GM03348 (cell line): Measurements from ENCODE around the gene PRKCE.

Experiments used
- DNase-seq: peaks from one replicate; pipeline ENCODE4 v3.0.0; 2012; ENCODE audit warnings: low spot score

The PRKCE gene

DNA sequence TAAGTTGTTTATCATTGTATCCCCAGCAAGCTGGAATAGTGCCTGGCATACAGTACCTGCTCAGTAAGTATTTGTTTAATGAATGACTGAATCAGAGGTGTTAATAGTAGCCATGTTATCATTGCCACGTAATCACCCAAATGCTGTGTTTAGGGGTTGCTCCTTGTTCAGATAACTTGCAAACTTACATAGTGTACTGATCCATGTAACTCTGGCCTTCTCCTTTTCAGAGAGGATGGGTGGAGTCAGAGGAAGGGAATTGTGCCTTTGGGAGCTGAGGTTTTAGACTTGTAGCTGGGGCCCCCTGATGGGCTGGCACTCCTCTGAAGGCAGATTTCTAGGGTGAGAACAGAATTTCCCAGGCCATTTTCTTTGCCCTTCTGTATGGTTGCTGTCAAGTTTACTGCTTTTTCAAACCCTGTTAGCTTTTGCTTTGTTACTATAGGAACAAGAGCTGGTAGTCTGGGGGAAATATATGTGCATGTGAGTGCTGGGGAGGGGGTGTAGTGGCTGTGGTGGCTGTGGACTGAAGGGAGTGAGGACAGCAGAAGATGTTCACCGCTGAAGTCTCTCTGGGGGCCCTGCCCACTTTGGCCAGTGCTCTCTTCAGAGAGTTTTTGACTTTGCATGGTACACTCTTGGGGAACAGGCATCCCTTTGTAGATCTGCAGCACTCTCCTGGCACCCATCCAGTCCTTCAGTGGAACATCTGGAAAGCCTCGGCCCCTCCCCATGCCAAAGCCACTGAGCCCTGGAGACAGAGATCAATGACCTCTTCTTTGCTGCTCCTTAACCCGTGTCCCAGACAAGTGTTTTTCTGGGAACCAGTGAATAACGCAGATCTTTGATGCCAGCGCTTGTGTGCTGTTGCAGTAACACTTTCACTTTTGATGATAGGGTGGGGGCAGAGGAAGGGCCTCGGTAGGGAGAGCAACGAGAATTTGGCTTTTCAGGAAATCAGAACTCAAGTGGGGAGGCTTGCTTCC is 209.0 kb downstream of the PRKCE start:
- DNase-seq = peak; percentile 54

DNA sequence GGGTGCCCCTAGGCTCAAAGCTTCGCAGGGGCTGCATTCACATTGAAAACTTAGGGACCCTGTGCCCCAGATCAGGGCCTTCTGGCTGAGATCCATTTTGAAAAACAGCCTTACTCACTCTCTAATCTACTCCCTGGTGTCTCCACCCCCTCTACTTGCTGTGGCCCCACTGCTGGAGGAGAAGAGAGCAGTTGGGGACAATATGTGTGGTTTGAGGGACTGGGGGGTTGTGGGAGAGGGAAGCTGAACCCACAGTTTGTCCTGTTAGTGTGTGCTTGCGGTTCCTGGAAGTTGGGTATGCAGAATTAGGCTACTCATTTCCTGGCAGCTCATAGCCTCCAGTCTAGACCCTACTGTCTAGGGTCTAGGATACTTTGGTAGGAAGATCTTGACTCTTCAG is 211.4 kb downstream of the PRKCE start:
- DNase-seq = no peak

DNA sequence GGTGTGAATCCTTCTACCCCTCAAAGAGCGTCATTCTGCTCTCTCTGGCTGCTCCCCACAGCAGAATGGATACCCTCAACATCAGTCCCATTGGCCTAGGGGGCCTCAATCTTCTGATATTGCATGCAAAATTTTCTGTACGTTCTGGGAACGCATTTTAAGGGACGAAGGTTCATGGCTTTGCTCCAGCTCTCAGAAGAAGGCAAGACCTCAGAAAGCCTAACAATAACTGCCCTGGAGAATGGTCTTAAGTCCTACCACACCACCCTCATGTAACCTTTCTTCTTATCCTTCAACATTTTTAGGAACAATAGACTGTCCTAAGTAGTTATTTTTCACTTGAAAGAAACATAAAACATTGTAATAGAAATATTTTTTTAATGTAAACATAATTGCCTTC is 212.6 kb downstream of the PRKCE start:
- no peak for DNase-seq

DNA sequence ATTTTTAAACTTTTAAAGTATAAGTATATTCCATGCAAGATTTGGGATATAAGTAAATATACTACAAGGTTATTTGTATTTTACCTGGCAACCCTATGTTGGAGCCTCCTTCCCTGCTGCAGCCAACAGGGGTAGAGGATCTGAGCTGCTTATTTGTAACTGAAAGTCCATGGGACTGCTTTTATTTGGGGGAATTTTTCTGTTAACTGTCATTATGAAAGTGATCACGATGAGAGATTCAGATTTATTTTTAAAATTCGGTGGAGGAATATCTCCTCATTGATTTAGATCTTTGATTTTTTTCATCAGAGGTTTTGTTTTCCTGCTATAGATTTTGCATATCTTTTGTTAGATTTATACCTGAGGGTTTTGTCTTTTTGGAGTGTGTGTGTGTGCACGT is 215.9 kb downstream of the PRKCE start:
- no peak for DNase-seq

DNA sequence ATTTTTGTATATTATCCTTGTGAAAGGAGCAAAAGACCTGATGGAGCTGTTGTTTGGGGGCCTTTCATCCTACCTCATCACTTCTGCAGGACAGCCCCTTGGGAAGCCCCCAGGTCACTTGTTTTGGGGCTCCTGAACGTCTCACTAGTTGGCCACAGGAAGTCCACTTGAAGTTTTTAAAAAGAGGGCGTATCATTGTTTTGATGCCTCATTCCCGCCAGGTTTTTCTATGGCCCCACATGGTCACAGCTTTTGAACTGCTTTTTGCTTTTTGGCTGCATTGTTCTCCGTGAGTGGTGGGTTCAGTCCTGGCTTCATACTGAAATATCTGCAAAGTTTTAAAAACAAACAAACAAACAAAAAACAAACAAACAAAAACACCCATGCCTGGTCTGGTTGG is 216.3 kb downstream of the PRKCE start:
- no peak for DNase-seq

DNA sequence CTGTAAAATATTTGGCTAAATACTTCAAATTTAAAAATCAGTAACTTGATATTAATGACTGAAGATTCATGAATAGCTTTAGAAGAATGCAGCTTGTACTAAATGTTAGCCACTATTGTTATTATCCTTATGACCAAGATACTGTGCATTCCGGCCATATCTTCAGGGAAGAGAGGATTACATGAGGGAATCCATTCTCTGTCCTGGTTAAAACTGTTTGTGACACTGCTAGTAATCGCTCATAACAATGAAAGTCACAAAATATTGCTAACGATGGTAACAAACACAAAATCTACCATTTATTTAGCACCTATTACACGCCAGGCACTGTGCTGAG is 217.7 kb downstream of the PRKCE start:
- DNase-seq = peak; percentile 76

DNA sequence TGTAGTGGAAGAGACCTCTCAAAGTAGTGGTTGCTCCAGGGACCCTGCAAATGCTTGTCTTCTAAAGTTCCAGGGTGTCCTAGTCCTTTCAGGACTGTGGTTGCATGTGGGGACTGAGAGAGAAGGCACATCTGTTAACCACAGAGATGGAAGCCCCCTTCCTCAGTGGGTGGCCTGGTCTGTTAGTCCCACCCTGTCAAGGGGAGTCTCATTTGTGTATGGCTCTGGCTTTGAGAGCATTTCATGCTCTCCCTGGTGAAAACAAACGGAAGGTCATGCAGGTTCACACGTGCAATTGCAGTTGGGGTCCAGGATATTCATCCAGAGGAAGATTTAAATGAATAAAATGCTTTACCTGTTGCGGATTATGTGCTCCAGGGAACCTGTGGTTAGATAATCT is 219.6 kb downstream of the PRKCE start:
- no peak for DNase-seq

DNA sequence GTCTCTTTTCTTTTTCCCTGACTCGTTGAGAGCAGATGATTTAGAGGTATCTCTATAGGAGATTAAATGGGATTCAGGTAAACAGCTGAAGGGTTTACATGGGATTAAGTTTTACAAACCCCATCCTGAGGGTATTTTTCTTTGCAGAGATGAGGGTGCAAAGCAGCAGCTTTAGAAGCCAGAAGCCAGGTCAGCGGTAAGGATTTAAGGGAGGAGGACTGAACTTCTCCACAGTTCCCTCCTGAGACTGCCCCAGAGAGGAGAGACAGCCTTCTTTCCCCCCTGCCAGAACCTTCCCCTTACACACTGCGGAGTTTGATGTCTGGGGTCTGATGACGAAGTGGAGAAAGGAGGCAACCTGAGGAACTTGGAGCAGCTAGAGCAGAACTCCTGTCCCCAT is 220.1 kb downstream of the PRKCE start:
- no peak for DNase-seq

DNA sequence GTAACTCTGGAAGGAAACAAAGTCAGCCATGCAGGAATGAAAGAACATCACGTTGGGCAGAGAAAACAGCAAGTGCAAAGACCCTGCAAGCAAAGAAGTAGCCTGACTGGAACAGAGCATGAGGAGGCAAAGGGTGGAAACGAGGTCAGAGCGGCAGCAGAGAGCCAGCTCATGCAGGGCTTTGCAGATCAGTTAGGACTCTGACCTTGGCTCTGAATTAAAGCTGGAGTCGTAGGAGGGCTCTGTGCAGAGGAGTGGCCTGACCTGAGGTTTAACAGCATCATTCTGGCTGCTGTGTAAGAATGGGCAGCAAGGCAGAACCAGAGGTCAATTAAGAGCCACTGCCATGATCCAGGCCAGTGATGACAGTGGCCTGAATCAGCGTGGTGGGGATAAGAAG is 220.7 kb downstream of the PRKCE start:
- no peak for DNase-seq

DNA sequence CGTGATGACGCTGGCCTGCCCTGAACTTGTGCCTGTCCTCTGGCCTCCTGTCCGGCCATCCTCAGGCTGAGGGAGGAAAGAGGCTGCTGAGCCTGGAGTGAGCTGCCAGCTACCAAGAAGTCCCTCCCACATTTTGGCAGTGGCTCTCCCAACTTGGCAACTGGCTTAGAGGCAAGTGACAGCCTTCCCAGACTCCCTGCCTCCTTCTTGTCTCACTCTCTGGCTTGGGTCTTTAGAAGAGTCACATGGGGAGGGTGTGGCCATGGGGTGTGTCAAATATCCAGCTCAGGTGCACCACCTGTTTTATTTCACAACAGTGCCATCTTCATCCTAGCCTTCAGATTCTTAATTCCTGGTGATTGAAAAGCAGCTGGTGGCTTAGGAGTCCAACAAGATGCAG is 222.9 kb downstream of the PRKCE start:
- DNase-seq = no peak

DNA sequence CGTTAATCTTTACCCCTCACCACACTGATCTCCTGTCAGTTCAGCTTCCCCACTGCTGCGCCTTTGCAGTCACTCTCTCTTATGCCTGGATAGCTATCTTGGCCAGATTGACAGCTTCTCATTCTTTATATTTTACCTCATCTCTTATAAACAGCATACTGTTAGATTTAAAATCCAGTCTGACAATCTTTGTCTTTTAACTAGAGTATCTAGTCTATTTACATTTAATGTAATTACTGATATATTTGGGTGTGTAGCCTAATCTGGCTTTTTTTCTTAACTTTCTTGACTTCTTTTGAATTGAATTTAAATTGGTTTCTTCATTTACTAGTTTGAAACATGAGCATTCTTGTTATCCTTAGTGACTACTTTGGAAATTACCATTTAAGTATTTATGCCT is 225.1 kb downstream of the PRKCE start:
- no peak for DNase-seq

DNA sequence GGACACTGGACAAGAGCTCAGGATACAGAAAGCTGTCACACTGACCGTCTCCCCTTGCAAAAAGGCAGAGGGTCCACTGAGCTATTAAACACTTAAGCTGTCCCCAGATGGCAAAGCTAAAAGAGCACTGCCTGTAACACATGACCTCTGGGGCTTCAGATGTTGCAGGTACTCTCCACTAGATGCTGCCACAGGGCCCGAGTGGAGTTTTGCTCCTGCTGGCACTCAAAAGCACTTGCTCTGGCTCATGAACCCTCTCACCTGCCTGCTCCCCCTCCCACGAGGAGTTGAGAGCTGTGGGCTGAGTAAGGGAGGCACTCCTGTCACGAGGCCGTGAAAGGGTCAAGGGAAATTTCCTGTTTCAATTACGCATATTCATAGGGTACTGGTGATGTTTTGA is 227.9 kb downstream of the PRKCE start:
- DNase-seq = no peak

DNA sequence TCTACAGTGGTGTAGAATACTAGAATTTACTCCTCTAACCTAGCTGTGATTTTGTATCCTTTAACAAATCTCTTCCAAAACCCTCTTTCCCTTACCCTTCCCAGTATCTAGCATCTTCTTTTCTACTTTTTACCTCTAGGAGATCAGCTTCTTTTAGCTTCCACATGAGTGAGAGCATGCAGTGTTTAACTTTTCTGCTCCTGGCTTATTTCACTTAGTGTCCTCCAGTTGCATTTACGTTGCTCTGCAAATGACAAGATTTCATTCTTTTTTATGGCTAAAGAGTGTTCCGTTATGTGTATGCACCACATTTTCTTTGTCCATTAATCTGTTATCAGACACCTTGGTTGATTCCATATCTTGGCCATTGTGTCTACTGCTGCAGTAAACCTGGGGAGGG is 228.5 kb downstream of the PRKCE start:
- DNase-seq = no peak

DNA sequence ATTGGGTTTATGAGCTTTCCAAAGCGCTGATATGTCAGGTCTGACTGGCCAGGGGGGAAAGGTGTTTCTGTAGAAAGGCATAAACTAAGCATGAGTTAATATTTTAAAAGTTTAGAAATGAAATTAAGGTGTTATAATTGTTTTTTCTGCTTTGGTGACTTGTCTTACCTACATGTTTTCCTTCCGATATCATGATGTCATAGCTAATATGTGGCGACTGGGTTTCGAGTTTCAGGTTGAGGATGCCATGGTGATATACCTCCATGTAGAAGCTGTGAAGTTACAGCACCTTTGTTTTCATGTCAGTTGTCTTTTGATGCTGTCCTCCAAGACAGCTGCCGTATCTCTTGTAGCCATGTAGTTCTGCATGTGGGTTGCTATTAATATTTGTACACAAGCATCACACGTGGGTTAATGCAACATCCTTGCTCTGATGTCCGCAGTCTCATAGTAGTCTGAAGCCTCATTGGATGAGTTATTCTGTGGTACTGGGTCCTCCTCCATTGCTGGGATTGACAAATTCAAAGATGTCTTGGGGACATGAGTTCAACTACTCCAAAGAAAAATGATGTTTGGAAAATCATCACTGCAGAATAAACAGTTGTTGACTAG is 230.6 kb downstream of the PRKCE start:
- DNase-seq = no peak

DNA sequence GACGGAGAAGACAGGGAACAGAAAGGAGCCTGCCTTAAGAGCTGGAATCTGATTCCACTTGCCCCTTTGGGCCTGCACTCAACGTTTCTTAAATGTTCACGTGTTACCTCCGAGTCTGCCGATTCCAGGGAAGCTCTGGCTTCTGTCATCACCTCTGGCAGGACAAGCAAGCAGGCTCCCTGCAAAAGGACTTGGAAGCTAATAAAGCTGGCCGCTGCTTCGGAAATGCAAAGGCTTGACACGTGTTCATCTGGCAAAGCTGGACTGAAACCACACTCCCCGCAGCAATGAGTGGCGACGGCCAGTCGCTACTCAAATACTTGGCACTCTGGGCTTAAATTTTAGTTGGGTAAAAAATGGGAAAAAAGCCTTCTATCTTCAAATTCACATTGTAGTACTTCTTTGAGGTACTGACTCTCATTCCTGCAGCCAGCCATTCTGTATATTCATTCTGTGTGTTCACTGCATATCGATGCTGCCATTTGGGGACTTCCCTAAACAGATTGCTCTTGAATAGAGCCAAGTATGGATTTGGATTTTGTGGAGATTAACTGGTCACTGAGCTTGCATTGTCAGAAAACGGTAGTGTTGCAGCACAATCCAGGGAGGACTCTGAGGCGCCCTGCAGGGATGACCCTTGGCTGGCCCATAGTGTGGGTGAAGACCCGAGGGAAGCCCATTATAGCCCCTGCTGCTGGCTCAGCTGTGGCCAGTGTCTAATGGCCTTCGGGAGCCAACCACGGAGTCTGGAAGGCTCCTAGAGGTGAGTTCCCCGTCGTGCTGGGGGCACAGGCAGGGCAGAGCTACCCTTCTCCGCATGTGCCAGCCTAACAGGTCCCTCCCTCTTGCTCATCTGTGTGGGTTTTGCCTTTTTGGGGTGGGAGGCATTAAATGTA is 231.5 kb downstream of the PRKCE start:
- DNase-seq = peak; percentile 44

DNA sequence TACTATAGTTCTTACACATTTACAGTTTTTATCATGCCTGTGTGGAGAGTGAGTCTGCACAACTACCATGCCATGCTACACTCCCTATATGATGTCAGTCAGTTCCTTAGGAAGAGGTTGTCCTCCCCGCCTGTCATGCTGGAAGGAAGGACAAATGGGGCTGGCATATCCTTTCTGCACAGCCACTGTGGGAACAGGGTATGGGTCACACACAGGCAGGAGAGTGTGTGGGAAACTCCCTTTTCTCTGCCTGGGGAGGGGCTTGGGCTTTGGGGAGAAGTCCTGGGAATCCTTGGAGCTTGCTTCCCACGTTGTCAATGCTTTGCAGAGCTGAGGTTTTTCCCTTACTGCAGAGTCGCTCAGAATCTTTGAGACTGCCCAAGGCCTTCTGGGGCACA is 232.1 kb downstream of the PRKCE start:
- no peak for DNase-seq

DNA sequence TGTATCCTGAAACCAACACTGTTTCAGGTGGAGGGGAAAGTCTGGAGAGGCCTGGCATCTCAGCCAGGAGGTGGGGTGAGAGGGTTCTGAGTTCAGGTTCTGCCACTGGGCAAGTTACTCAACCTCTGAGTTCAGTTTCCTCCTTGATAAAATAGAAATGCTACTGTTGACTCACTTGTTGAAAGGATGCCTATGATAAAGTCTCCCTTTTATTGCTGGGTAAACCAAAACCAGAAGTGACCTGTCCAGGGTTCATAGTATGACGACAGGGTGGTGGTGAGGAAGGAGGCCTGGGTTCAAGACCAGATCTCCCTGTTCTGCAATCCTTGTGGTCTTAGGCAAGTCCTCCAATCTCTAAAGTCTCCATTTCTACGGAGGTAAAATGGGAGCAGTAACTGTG is 232.7 kb downstream of the PRKCE start:
- no peak for DNase-seq

DNA sequence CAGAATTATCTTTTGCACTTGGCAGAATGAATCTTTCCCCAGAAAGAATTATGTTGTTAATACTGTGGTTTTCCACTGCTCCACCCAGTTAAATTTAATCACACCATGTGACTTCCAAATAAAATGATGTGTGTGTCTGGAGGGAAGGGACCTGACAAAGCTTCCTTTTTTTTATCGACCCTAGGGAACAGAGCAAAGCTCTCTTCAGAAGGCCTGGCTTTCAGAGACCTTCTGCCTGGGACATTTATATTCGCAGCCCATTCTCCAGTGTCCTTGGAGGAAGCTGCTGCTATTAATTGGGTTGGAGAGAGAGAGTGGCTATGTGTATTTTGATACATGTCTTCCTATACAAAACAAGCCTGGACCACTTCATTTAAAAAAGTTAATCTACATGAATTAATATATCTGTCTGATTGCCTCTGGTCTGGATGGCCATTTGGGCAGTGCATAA is 233.7 kb downstream of the PRKCE start:
- DNase-seq = peak; percentile 59

DNA sequence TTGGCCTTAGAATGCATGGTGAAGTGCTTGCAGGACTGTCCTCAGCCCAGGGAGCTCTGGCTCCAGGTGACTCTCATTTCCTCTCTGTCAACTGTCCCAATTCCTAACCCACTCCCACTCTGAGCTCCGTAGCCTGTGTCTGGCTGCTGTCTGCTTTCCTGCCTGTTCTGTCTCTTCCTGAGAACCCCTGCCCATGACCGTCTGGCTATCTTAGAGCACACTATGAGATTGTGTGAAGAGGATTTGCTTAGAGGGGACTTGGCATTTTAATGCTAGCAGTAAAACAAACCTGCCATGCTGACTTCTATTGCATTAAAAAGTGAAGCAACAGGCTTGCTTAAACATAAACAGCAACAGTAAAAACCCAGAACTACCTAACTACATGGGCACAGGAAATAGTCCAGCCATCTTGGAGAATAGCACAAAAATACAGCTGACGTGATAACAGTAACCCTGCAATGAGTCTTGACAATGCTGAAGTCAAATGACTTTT is 234.7 kb downstream of the PRKCE start:
- DNase-seq = no peak

DNA sequence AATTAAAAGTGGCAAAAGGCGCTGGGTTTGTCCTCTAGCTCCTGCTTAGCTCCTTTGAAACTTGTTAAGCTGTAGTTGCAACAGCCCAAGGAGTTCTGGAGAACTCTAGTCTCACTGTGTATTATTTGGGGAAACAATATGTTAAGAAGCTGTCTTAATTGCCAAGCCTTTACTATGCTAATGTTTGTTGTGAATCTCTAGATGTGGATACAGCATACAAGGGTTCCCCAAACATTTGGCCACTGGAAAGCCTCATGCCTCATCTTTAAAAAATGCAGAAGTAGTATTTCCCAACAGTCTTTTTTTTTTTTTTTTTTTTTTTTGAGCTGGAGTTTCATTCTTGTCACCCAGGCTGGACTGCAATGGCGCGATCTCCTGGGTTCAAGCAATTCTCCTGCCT is 236.7 kb downstream of the PRKCE start:
- peak; percentile 68 for DNase-seq

DNA sequence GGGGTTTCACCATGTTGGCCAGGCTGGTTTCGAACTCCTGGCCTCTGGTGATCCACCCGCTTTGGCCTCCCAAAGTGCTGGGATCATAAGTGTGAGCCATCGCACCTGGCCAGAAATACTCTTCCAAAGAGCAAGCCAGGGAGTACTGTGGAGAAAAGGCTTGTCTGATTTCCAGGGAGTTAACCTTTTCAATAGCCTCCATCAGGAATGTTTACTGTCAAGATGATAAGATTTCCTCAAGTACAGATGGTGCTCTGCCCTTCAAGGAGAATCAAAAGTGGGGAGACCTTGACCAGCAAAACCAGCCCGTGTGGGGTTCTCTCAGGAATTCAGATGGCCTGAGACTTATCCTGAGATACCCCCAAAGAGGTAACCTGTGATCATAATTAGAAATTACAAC is 237.2 kb downstream of the PRKCE start:
- DNase-seq = no peak

DNA sequence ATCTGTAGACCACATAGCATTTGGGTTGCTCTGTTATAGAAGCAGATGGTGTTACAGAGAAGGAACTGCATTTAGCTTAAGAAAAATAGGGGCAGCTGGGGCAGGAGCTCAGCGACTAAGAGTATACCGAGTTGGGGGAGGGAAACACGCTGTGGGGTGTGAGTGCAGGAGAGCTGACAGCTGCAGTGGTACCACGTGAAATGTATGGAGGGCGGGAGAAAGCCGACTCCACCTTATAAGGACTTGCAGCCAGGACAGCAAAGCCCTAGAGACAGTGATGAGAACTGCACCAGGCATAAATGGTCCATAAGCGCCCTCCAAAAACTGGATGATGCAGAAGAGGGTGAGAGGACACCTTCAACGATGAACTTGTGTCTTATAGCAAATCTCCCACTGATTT is 237.6 kb downstream of the PRKCE start:
- DNase-seq = no peak
